SIG-M5 (cell line): ENCODE data around the gene MSRB3.

Experiments
- DNase-seq: peaks from one replicate; lab custom pipeline; 2025; lab: John Stamatoyannopoulos, UW

MSRB3 gene

GRCh38 chr12:65326616-65327015, 48.1 kb downstream of the MSRB3 start:
- no peak for DNase-seq

- no peak for DNase-seq
These were observed 49.0 kb downstream of the MSRB3 start for GRCh38 chr12:65327207-65328076.

- DNase-seq: no peak
These were observed 51.2 kb downstream of the MSRB3 start for GRCh38 chr12:65329721-65330120.

GRCh38 chr12:65330331-65330730, 51.8 kb downstream of the MSRB3 start:
- DNase-seq: no peak

GRCh38 chr12:65331456-65331855, 53.0 kb downstream of the MSRB3 start:
- DNase-seq: no peak

- no peak for DNase-seq
These were observed 55.2 kb downstream of the MSRB3 start for GRCh38 chr12:65333649-65334048.

- no peak for DNase-seq
These were observed 56.0 kb downstream of the MSRB3 start for GRCh38 chr12:65334521-65334920.

GRCh38 chr12:65335021-65335714, 56.7 kb downstream of the MSRB3 start:
- no peak for DNase-seq

GRCh38 chr12:65335981-65336380, 57.5 kb downstream of the MSRB3 start:
- no peak for DNase-seq

- DNase-seq: no peak
These were observed 60.7 kb downstream of the MSRB3 start for GRCh38 chr12:65339161-65339560.

GRCh38 chr12:65343230-65343629, 64.7 kb downstream of the MSRB3 start:
- no peak for DNase-seq

- no peak for DNase-seq
These were observed 65.3 kb downstream of the MSRB3 start for GRCh38 chr12:65343801-65344200.

GRCh38 chr12:65355461-65355860, 77.0 kb downstream of the MSRB3 start:
- no peak for DNase-seq

GRCh38 chr12:65362234-65363031, 84.0 kb downstream of the MSRB3 start:
- DNase-seq: no peak

- no peak for DNase-seq
These were observed 85.6 kb downstream of the MSRB3 start for GRCh38 chr12:65364046-65364445.

- DNase-seq: no peak
These were observed 88.9 kb downstream of the MSRB3 start for GRCh38 chr12:65367396-65367795.

GRCh38 chr12:65368055-65368454, 89.6 kb downstream of the MSRB3 start:
- DNase-seq: no peak

GRCh38 chr12:65372574-65372973, 94.1 kb downstream of the MSRB3 start:
- DNase-seq: no peak

GRCh38 chr12:65384240-65384639, 105.8 kb downstream of the MSRB3 start:
- DNase-seq: no peak

- no peak for DNase-seq
These were observed 108.9 kb downstream of the MSRB3 start for GRCh38 chr12:65387396-65387795.

GRCh38 chr12:65389436-65389835, 111.0 kb downstream of the MSRB3 start:
- DNase-seq: no peak

- no peak for DNase-seq
These were observed 113.2 kb downstream of the MSRB3 start for GRCh38 chr12:65391711-65392110.

- DNase-seq: no peak
These were observed 114.0 kb downstream of the MSRB3 start for GRCh38 chr12:65392491-65392890.
